ENCODE results near the gene MX1.

Gene MX1

DNA sequence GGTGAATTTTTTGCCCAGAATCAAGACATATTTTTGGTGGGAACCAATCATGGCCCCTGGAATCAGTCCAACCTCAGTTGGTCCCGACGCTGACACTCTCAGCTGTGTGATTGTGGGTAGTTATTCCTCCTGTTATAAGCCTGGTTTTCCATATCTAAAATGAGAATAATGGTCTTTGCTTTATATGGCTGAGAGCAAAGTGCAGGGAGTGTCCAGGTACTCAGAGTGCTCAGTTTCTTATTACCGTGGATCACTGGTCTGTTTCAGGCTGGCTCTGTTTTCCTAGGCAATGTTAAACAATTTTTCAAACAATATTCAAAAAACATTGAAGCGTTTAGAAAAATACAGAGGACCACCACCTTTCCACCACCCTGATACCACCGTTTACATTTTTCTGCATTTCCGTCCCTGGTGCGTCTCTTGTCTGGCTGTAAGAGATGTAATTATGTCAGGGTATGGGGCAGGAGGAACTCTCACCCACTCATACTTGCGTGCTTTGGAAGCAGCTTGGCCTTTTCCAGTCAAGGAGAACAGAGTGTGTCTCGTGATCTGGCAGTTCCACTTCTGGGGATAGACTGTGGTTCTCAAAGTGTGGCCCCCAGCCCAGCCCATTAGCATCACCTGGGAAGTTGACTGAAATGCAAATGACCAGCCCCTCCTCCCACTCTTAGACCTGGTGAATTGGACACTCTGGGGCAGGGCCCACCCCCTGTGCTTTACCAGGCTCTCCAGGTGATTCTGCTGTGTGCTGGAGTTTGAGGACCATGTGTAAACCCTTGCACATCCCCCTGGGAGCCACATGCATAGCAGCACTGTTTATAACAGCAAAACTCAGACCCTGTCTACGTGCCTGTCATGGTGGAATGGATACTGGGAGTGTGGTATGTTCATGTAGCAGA, 6.8 kb downstream of the MX1 start:
- DNase-seq: no peak

DNA sequence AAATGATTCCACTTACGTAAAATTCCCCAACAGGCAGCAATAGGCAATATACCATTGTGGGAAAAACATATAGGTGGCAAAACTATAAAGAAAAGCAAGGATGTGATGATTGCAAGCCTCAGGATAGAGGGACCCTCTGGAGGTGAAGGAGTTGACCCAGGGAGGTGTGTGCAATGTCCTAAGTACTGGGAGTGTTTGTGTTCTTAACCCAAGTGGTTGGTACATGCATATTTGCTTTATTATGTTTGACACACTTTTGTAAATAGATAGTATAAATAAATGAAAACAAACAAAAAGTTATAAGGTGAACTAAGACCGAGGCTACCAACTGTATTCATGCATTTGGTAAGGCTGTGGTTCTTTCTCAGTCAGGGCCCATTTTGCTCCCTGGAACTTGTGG, 7.5 kb downstream of the MX1 start:
- DNase-seq: no peak

DNA sequence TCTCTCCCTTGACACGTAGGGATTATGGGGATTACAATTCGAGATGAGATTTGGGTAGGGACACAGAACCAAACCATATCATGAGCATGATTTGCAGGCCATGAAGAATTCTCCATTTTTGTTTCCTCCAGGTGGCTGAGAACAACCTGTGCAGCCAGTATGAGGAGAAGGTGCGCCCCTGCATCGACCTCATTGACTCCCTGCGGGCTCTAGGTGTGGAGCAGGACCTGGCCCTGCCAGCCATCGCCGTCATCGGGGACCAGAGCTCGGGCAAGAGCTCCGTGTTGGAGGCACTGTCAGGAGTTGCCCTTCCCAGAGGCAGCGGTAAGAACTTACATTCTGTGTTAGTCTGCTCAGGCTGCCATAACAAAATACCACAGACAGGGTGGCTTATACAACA, 9.7 kb downstream of the MX1 start:
- no peak for DNase-seq

GRCh38 chr21:41437729-41438128, 11.7 kb downstream of the MX1 start:
- no peak for DNase-seq

GRCh38 chr21:41438425-41439113, 12.5 kb downstream of the MX1 start:
- no peak for DNase-seq

DNA sequence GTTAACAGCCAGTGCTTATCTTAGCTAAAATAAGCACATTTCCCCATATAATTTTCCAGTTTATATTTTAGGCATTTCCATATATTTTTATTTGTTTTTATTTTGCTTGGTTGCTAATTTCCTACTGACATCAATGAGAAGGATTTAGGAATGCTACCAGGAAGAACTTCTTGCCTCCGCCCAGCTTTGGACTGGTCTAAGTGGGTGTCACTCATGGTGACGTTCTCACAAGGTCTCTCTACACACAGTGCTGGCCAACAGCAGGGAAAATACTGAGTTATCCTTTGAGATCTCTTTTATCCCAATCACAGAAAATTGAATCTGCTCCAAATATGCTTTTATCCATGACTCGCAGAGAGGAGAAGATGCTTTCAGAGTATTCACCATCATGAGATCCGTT, 13.2 kb downstream of the MX1 start:
- DNase-seq: no peak

DNA sequence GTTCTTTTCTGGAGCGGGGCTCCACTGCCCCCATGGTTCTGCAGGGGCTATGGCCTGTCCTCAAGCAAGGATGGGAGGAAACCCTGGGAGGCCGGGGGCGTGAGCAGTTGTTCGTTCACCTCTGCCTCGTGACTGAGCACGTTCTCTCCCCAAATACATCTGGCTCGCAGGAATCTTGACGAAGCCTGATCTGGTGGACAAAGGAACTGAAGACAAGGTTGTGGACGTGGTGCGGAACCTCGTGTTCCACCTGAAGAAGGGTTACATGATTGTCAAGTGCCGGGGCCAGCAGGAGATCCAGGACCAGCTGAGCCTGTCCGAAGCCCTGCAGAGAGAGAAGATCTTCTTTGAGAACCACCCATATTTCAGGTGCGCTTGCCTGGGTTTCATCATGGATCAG, 15.5 kb downstream of the MX1 start:
- no peak for DNase-seq

- DNase-seq: no peak
These were observed 16.6 kb downstream of the MX1 start for GRCh38 chr21:41442481-41443186.

DNA sequence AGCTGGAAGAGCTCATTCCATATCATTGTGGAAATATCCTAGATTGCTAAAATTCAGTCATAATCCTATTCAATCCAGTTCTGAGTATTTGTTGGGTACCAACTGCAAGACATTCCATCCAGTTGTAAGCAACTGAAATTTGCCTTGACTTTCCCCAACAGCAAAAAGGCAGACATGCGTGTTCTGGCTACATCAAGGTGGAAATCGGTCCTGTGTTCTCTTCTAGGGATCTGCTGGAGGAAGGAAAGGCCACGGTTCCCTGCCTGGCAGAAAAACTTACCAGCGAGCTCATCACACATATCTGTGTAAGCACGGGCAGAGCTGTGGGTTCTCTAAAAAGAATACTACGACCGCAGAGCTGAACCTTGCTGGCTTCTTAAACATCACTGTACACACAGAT, 17.5 kb downstream of the MX1 start:
- DNase-seq: no peak

DNA sequence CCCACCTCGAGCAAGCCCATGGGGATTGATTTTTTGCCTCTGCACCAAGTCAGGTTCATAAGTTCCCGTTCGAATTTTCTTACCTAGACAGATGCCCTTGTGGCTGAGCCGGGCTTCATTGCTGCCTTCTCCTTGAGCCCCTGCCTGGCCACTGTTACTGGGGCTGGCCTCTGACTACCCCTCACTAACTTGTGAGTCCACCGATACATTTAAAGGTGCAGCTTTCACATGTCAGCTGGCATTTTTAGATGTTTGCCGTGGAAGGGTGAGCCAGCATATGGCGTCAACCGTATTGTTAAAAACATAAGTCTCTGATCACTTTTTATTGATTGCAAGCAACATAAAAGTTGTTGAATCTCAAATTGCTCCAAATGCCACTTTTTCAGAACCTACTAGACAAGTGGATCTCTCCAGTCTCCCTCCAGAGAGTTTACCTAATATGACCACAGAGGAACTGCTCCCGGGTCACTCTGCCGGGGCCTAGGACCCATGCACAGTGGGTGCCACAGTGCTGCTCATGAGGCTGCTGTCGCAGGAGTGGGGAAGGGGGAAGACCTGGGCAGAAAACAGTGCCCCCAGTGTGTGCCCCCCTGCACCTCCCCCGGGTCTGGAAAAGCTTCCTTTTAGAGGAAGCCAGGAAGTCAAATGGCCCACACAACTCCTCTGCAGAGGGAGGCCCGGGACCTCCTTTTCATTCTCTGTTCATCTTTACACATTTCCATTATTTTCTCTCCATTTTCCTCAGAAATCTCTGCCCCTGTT, 18.8 kb downstream of the MX1 start:
- DNase-seq: no peak

GRCh38 chr21:41445465-41445862, 19.4 kb downstream of the MX1 start:
- DNase-seq: no peak

DNA sequence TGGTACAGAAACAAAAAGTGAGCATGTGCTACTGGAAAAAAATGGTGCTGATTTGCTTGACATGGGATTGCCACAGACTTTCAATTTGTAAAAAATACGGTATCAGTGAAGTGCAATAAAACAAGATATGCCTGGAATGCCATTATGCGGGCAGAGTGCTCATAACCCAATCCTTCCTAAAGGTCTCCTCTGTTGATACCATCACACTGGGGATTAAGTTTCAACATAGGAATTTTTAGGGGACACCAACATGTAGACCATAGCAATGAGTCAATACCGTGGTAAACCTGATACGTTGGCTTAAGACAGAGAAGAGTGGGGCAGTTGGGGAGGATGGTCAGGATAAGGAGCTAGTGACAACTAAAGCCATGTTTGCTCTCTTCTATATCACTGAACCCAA, 20.5 kb downstream of the MX1 start:
- DNase-seq: no peak

DNA sequence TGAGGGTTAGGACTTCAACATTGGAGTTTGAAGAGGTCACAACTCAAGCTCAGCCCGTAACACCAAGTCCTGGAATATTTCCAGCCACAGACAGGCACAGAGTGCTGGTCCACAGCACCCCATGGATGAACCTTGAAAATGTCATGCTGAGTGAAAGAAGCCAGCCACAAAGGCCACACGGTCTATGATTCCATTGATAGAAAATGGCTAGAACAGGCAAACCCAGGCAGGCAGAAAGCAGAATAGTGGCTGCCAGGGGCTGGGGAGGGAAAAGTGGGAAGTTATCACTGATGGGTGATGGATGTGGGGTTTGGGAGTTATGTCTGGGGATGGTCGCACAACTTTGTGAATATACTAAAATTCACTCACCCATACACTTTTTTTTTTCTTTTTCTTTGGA, 21.3 kb downstream of the MX1 start:
- DNase-seq: no peak

GRCh38 chr21:41449613-41450012, 23.6 kb downstream of the MX1 start:
- no peak for DNase-seq

GRCh38 chr21:41451753-41452676, 26.0 kb downstream of the MX1 start:
- DNase-seq: no peak

- DNase-seq: no peak
These were observed 27.2 kb downstream of the MX1 start for GRCh38 chr21:41453198-41453597.

DNA sequence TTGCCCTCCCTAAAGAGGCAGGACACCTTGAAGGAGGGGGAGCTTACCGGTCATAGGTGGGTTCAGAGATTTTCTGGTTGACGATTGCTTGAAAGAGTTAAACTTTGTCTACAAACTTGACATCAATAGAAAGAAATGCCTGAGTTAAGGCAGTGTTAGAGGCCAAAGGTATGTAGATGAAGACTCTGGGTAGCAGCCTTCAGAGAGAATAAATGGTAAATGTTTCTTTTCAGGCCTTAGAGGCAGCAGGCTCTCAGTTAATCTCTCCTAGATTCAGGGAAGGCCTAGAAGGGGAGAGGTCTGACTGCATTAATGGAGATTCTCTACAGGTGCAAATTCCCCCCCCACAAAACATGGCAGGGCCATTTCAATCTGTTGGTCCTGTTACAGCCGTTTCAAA, 27.7 kb downstream of the MX1 start:
- no peak for DNase-seq

- no peak for DNase-seq
These were observed 32.1 kb downstream of the MX1 start for GRCh38 chr21:41458121-41458520.

DNA sequence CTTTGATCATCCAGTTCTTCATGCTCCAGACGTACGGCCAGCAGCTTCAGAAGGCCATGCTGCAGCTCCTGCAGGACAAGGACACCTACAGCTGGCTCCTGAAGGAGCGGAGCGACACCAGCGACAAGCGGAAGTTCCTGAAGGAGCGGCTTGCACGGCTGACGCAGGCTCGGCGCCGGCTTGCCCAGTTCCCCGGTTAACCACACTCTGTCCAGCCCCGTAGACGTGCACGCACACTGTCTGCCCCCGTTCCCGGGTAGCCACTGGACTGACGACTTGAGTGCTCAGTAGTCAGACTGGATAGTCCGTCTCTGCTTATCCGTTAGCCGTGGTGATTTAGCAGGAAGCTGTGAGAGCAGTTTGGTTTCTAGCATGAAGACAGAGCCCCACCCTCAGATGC, 32.5 kb downstream of the MX1 start:
- DNase-seq: no peak

DNA sequence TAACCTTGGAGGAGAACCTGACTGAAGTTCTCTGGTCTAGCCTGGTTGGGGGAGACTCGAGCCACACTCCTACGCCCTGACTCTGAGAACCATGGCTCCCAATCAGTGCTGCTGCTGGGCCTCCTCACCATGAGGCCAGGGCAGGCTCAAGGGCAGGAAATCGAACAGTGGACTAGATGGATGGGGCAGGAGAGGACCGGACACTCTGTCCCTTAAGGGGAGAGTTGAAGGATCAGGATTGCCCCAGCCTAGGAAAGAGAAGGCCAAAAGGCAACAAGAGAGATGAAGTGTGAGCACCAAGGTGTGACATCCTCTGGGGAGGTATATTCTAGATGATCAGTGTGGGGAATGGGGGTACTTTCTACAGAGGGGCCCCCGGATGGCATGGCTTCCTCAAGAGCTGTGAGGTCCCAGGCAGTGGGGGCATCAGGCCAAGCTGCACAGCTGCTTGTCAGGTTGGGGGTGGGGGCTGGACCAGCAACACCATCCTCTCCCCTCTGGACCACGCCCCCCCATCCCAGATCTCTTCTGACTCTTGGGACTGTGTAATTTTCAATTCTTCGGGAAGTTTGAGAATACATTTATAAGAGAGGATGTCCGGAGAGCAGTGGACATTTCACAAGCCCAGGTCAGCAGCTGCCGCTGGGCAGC, 34.0 kb downstream of the MX1 start:
- no peak for DNase-seq

Data from NCI-H1436 (cell line).